ENCODE data around the gene ELOA.

- TF ChIP-seq YY1 (IDR thresholded peaks at IDR 0.05; ENCODE audit: insufficient read depth, insufficient read length) (no peak), SUZ12 (IDR thresholded peaks at IDR 0.05; ENCODE audit: extremely low read depth, insufficient read depth, insufficient read length) (no peak), ZNF274 (IDR thresholded peaks at IDR 0.05; ENCODE audit: low read depth, low read length) (no peak)
Measured at GRCh38 chr1:23768733-23769132, 25.5 kb downstream of the ELOA start.

All from NT2/D1 (cell line).